PC-3 (cell line): ENCODE results near the gene HECTD1. TPM values are rescaled to one million over a fixed set of nuclear protein-coding genes. Genes with fewer than 3 reads are reported as not detected.

Source experiments
- ATAC-seq: fragments of 200-7000 bp; cut with Tn5 transposase; 2 replicates; pipeline ENCODE4 v1.9.1; 2020; ENCODE audit warnings: mild to moderate bottlenecking, moderate library complexity
- BruUV-seq: library from RNA; stranded (reverse); fragments of 400-500 nt; replicated peaks from 2 replicates; lab custom pipeline; 2021; lab: Mats Ljungman, UMichigan
- CTCF ChIA-PET: fragments of 300-600 bp; sonication (Branson Sonifier 250); formaldehyde crosslinking; loops from one replicate; lab custom pipeline; 2022; ENCODE audit warnings: antibody characterized with exemption; lab: Charles Lee
- POLR2A ChIA-PET: fragments of 300-600 bp; sonication (Branson Sonifier 250); formaldehyde crosslinking; loops from one replicate; lab custom pipeline; 2022; ENCODE audit warnings: antibody characterized with exemption; ENCODE audit not compliant: unreplicated experiment; lab: Charles Lee
- DNase-seq: peaks from one replicate; pipeline ENCODE4 v3.0.0-alpha.2; 2015
- H2AFZ ChIP-seq: fragments of 300-600 bp; sonication (generic); 2 replicates; pipeline ENCODE4 v1.6.0; 2016; ENCODE audit warnings: antibody characterized with exemption, low read length
- H3F3A ChIP-seq: fragments of 300-600 bp; sonication (generic); one replicate; pipeline ENCODE4 v1.6.0; 2017; ENCODE audit warnings: antibody characterized with exemption, low read length, control low read depth, mild to moderate bottlenecking; ENCODE audit not compliant: unreplicated experiment
- H3K27ac ChIP-seq: fragments of 300-600 bp; sonication (generic); 2 replicates; pipeline ENCODE4 v1.5.1; 2016; ENCODE audit warnings: mild to moderate bottlenecking, low read length
- H3K27me3 ChIP-seq: fragments of 300-600 bp; sonication (generic); 2 replicates; pipeline ENCODE4 v1.6.1; 2016; ENCODE audit warnings: low read length, mixed read lengths
- H3K36me3 ChIP-seq: fragments of 300-600 bp; sonication (generic); 2 replicates; pipeline ENCODE4 v1.6.1; 2016; ENCODE audit warnings: low read depth, mixed run types, low read length, mixed read lengths
- H3K4me1 ChIP-seq: fragments of 300-600 bp; sonication (generic); 2 replicates; pipeline ENCODE4 v1.5.1; 2016; ENCODE audit warnings: low read length; ENCODE audit not compliant: insufficient read depth
- H3K4me2 ChIP-seq: fragments of 300-600 bp; sonication (generic); 2 replicates; pipeline ENCODE4 v1.6.0; 2016; ENCODE audit warnings: low read length
- H3K4me3 ChIP-seq: fragments of 300-600 bp; sonication (generic); 2 replicates; pipeline ENCODE4 v1.5.1; 2016; ENCODE audit warnings: mild to moderate bottlenecking, low read length, mixed read lengths
- H3K79me2 ChIP-seq: fragments of 300-600 bp; sonication (generic); 2 replicates; pipeline ENCODE4 v1.6.1; 2017; ENCODE audit warnings: low read length, mixed read lengths
- H3K9ac ChIP-seq: fragments of 300-600 bp; sonication (generic); 2 replicates; pipeline ENCODE4 v1.6.0; 2016; ENCODE audit warnings: mild to moderate bottlenecking, low read length
- H3K9me2 ChIP-seq: fragments of 300-600 bp; sonication (generic); replicated peaks from 2 replicates; pipeline ENCODE4 v1.6.1; 2016; ENCODE audit warnings: mixed run types, low read length, mixed read lengths
- H3K9me3 ChIP-seq: fragments of 300-600 bp; sonication (generic); 2 replicates; pipeline ENCODE4 v1.6.1; 2016; ENCODE audit warnings: low read length, mixed read lengths
- H4K20me1 ChIP-seq: fragments of 300-600 bp; sonication (generic); 2 replicates; pipeline ENCODE4 v1.6.1; 2016; ENCODE audit warnings: low read length, mixed read lengths
- CTCF ChIP-seq: fragments of 300-600 bp; sonication (generic); conservative IDR thresholded peaks from 2 replicates; pipeline ENCODE4 v1.5.1; 2017; ENCODE audit warnings: antibody characterized with exemption, low read depth, mild to moderate bottlenecking, low read length
- EZH2 ChIP-seq: fragments of 300-600 bp; sonication (generic); IDR thresholded peaks from one replicate; pipeline ENCODE4 v1.6.1; 2017; ENCODE audit warnings: antibody characterized with exemption, mild to moderate bottlenecking, low read length; ENCODE audit not compliant: unreplicated experiment
- EZH2phosphoT487 ChIP-seq: fragments of 300-600 bp; sonication (generic); IDR thresholded peaks from 2 replicates; pipeline ENCODE4 v1.6.1; 2018; ENCODE audit warnings: mild to moderate bottlenecking, antibody characterized with exemption, low read length, borderline replicate concordance
- intact Hi-C: fragments of 100-400 bp; cut with micrococcal nuclease; formaldehyde crosslinking; loops from 2 replicates; pipeline ENCODE4 v1.9.0; 2023
- total RNA-seq: library from RNA; depleted of rRNA; stranded (reverse); fragments of >200 nt; gene quantifications from 2 replicates; pipeline ENCODE4 v1.2.3, GENCODE V29; 2014

The HECTD1 gene
- total RNA-seq, 1 experiment from 2014 or later, result 152 TPM

- BruUV-seq, result no TSS peak
- H3K4me1 ChIP-seq, result peaks cover 17% of the 10 kb centered on the region
- H3K36me3 ChIP-seq, result peaks cover 12% of the 10 kb centered on the region
- H4K20me1 ChIP-seq, result peaks cover 19% of the 10 kb centered on the region
- no peaks in the 10 kb centered on the region for H3K9me3 ChIP-seq
- TF ChIP-seq CTCF (no peak), EZH2phosphoT487 (no peak), EZH2 (no peak)
- no peaks in the 10 kb centered on the region for H3F3A ChIP-seq
- peak overlapping the region; percentile 75 for H3K4me3 ChIP-seq
- peak overlapping the region; percentile 91 for H3K4me2 ChIP-seq
- CTCF ChIA-PET, result interaction anchor here (0.6 to 1.5 kb wide), 5 partner anchors 23 to 134 kb away, joined by 3 to 8 read pairs (median 5); no protein-coding TSS in a partner anchor
- peak overlapping the region; percentile 93 for H3K27ac ChIP-seq
- ATAC-seq (peak; percentile 2), DNase-seq (peak; percentile 16)
- peak overlapping the region; percentile 64 for H2AFZ ChIP-seq
- H3K9me2 ChIP-seq, result no peaks in the 10 kb centered on the region
- intact Hi-C loops, result loop anchor here (5.0 to 10.0 kb wide), 3 partner anchors 91 to 248 kb away; partner anchors contain the start of gene DTD2
- no peaks in the 10 kb centered on the region for H3K27me3 ChIP-seq
- H3K9ac ChIP-seq, result peak overlapping the region; percentile 99
- peaks cover 58% of the 10 kb centered on the region for H3K79me2 ChIP-seq
- POLR2A ChIA-PET, result interaction anchor here (1.0 to 1.2 kb wide), 3 partner anchors 35 to 91 kb away, joined by 3 to 11 read pairs (median 7); no protein-coding TSS in a partner anchor
These were observed 882 bp downstream of the HECTD1 start for GRCh38 chr14:31206536-31207286.

- H4K20me1 ChIP-seq, result peaks cover 21% of the 10 kb centered on the region
- TF ChIP-seq EZH2phosphoT487 (no peak), EZH2 (no peak), CTCF (no peak)
- H3K9me2 ChIP-seq, result no peaks in the 10 kb centered on the region
- DNase-seq, result peak; percentile 46
- no peak overlapping the region for H3K27ac ChIP-seq
- intact Hi-C loops, result loop anchor here (5.0 to 10.0 kb wide), 3 partner anchors 91 to 249 kb away; partner anchors contain the start of gene DTD2
- no peaks in the 10 kb centered on the region for H3K9me3 ChIP-seq
- peak overlapping the region; percentile 75 for H3K4me3 ChIP-seq
- no peak for ATAC-seq
- H3K36me3 ChIP-seq, result peaks cover 12% of the 10 kb centered on the region
- ChIA-PET POLR2A (interaction anchor here (0.6 to 1.2 kb wide), 3 partner anchors 34 to 99 kb away, joined by 3 to 11 read pairs (median 7); no protein-coding TSS in a partner anchor), CTCF (interaction anchor here (0.5 to 0.6 kb wide), 2 partner anchors 49 to 78 kb away, joined by 3 read pairs; no protein-coding TSS in a partner anchor)
- H3K4me1 ChIP-seq, result peaks cover 22% of the 10 kb centered on the region
- H3K9ac ChIP-seq, result peak overlapping the region; percentile 99
- no peaks in the 10 kb centered on the region for H3K27me3 ChIP-seq
- TSS peak; percentile 59 for BruUV-seq
- H3K4me2 ChIP-seq, result peak overlapping the region; percentile 91
- peaks cover 66% of the 10 kb centered on the region for H3K79me2 ChIP-seq
- no peak overlapping the region for H2AFZ ChIP-seq
- H3F3A ChIP-seq, result no peaks in the 10 kb centered on the region
These were observed 1.7 kb downstream of the HECTD1 start for GRCh38 chr14:31205681-31206535.
